ENCODE results near the gene EDDM3A.
"Not testable (repeated sequence)": the region's sequence is repeated elsewhere in the genome, so short reads cannot be mapped to it uniquely, and the experiment has no call there.

EDDM3A gene

DNA sequence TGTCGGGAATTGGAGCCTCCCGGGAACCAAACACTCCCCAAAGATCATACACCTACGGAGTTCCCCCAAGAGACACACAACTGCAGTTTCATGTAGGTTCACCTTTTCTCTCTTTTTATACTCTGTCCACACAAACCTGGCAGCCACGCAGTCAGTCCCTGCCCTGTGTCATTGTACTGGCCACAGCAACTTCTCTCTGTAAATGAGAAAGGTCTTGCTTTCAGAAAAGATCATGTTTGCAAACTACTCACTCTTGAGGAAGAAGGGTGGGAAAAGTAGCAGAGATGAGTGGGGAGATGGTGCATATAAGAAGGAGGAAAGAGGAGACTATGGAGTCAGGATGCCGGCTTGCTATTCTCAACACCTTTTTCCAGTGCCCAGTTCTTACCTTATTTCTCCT is 46.8 kb upstream of the EDDM3A start:
- WGBS (ENCODE audit: extremely low coverage, insufficient coverage, insufficient read length): no CpG with 5 or more reads among the region's 5 CpGs
- Histone ChIP-seq H2BK120ac (ENCODE audit: insufficient read depth, low read length, poor library complexity) (no peak overlapping the region), H2AFZ (ENCODE audit: insufficient read depth, low read length, poor library complexity) (no peak overlapping the region), H2BK12ac (ENCODE audit: low read length) (no peak overlapping the region), H3K18ac (ENCODE audit: low read length) (no peak overlapping the region), H3K4me3 (ENCODE audit: low read depth, low read length) (no peak overlapping the region), H3K9me3 (ENCODE audit: insufficient read depth, low read depth, low read length) (peaks cover 3% of the 10 kb centered on the region), H3K27me3 (ENCODE audit: insufficient read depth, low read length) (no peaks in the 10 kb centered on the region), H4K8ac (ENCODE audit: low read depth, low read length) (no peak overlapping the region), H3K14ac (ENCODE audit: low read length) (no peak overlapping the region), H3K79me2 (ENCODE audit: control insufficient read depth, insufficient read depth, low read length, poor library complexity) (no peaks in the 10 kb centered on the region), H3K4me1 (ENCODE audit: control insufficient read depth in 1 of 2, insufficient read depth in 2 of 2, low read length in 2 of 2) (no peaks in the 10 kb centered on the region), H2BK5ac (ENCODE audit: low read depth, low read length, poor library complexity) (no peak overlapping the region), H4K12ac (ENCODE audit: low read depth, low read length) (no peak overlapping the region), H3K36me3 (ENCODE audit: control insufficient read depth in 1 of 2, insufficient read depth in 2 of 2, low read length in 2 of 2) (no peaks in the 10 kb centered on the region), H3K4ac (ENCODE audit: low read depth, low read length) (no peak overlapping the region), H3K23ac (ENCODE audit: low read length) (no peak overlapping the region), H3K9ac (ENCODE audit: low read length) (no peak overlapping the region), H3K79me1 (ENCODE audit: low read length) (no peaks in the 10 kb centered on the region), H3K4me2 (ENCODE audit: low read length) (no peak overlapping the region), H3K27ac (ENCODE audit: low read depth, low read length) (no peak overlapping the region), H4K91ac (ENCODE audit: low read depth, low read length) (no peak overlapping the region), H2AK5ac (ENCODE audit: low read length) (no peak overlapping the region)
- DNase-seq: no peak

DNA sequence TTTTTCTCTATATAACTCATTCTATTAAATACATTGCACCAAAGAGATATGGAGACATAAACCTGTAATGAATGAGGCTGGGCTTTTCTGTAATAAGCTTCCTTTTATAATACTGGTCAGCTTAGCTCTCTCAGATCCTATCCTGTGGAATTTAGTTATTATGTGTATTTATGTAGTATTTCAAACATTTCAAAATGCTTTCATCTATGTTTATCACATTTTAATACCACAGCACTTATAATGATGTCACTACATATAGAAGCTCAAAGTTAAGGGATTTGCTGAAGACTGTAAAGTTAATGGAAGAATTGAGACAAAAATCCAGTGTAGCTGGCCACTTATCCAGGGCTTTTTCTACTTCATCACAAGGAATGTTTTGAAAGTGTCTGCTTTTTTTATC is 45.8 kb upstream of the EDDM3A start:
- H2AFZ ChIP-seq (ENCODE audit: insufficient read depth, low read length, poor library complexity): no peak overlapping the region
- no peak overlapping the region for H3K9ac ChIP-seq (ENCODE audit: low read length)
- H3K27me3 ChIP-seq (ENCODE audit: insufficient read depth, low read length): no peaks in the 10 kb centered on the region
- no peak overlapping the region for H2AK5ac ChIP-seq (ENCODE audit: low read length)
- DNase-seq: no peak
- H3K4me2 ChIP-seq (ENCODE audit: low read length): no peak overlapping the region
- peaks cover 3% of the 10 kb centered on the region for H3K9me3 ChIP-seq (ENCODE audit: insufficient read depth, low read depth, low read length)
- H3K27ac ChIP-seq (ENCODE audit: low read depth, low read length): no peak overlapping the region
- H4K12ac ChIP-seq (ENCODE audit: low read depth, low read length): no peak overlapping the region
- no peaks in the 10 kb centered on the region for H3K4me1 ChIP-seq (ENCODE audit: control insufficient read depth in 1 of 2, insufficient read depth in 2 of 2, low read length in 2 of 2)
- no peak overlapping the region for H2BK12ac ChIP-seq (ENCODE audit: low read length)
- H3K23ac ChIP-seq (ENCODE audit: low read length): no peak overlapping the region
- no peak overlapping the region for H2BK120ac ChIP-seq (ENCODE audit: insufficient read depth, low read length, poor library complexity)
- H3K79me2 ChIP-seq (ENCODE audit: control insufficient read depth, insufficient read depth, low read length, poor library complexity): no peaks in the 10 kb centered on the region
- no peak overlapping the region for H3K4ac ChIP-seq (ENCODE audit: low read depth, low read length)
- no peak overlapping the region for H4K91ac ChIP-seq (ENCODE audit: low read depth, low read length)
- no peaks in the 10 kb centered on the region for H3K79me1 ChIP-seq (ENCODE audit: low read length)
- no peak overlapping the region for H4K8ac ChIP-seq (ENCODE audit: low read depth, low read length)
- no peak overlapping the region for H3K14ac ChIP-seq (ENCODE audit: low read length)
- no peak overlapping the region for H3K18ac ChIP-seq (ENCODE audit: low read length)
- no peak overlapping the region for H3K4me3 ChIP-seq (ENCODE audit: low read depth, low read length)
- no peaks in the 10 kb centered on the region for H3K36me3 ChIP-seq (ENCODE audit: control insufficient read depth in 1 of 2, insufficient read depth in 2 of 2, low read length in 2 of 2)
- H2BK5ac ChIP-seq (ENCODE audit: low read depth, low read length, poor library complexity): no peak overlapping the region

DNA sequence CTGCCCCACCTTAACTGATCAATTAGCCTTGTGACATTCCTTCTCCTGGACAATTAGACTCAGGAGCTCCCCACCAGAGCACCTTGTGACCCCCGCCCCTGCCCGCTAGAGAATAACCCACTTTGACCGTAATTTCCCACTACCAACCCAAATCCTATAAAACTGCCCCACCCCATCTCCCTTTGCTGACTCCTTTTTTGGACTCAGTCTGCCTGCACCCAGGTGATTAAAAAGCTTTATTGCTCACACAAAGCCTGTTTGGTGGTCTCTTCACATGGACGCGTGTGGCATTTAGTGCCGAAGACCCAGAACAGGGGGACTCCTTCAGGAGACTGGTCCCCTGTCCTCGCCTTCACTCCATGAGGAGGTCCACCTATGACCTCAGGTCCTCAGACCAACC is 44.7 kb upstream of the EDDM3A start:
- H3K14ac ChIP-seq (ENCODE audit: low read length); H2BK120ac ChIP-seq (ENCODE audit: insufficient read depth, low read length, poor library complexity); H2AK5ac ChIP-seq (ENCODE audit: low read length); H3K4me2 ChIP-seq (ENCODE audit: low read length); H3K79me2 ChIP-seq (ENCODE audit: control insufficient read depth, insufficient read depth, low read length, poor library complexity); H3K4ac ChIP-seq (ENCODE audit: low read depth, low read length); H2BK5ac ChIP-seq (ENCODE audit: low read depth, low read length, poor library complexity); H3K23ac ChIP-seq (ENCODE audit: low read length); H4K91ac ChIP-seq (ENCODE audit: low read depth, low read length); H3K4me3 ChIP-seq (ENCODE audit: low read depth, low read length); H3K79me1 ChIP-seq (ENCODE audit: low read length); H4K12ac ChIP-seq (ENCODE audit: low read depth, low read length); H3K9ac ChIP-seq (ENCODE audit: low read length); H3K18ac ChIP-seq (ENCODE audit: low read length); H3K27me3 ChIP-seq (ENCODE audit: insufficient read depth, low read length); H3K4me1 ChIP-seq (ENCODE audit: control insufficient read depth in 1 of 2, insufficient read depth in 2 of 2, low read length in 2 of 2); H3K27ac ChIP-seq (ENCODE audit: low read depth, low read length); H3K36me3 ChIP-seq (ENCODE audit: control insufficient read depth in 1 of 2, insufficient read depth in 2 of 2, low read length in 2 of 2); DNase-seq; H2BK12ac ChIP-seq (ENCODE audit: low read length); H4K8ac ChIP-seq (ENCODE audit: low read depth, low read length); H2AFZ ChIP-seq (ENCODE audit: insufficient read depth, low read length, poor library complexity); H3K9me3 ChIP-seq (ENCODE audit: insufficient read depth, low read depth, low read length): not testable (repeated sequence)
- WGBS (ENCODE audit: extremely low coverage, insufficient coverage, insufficient read length): no CpG with 5 or more reads among the region's 7 CpGs

DNA sequence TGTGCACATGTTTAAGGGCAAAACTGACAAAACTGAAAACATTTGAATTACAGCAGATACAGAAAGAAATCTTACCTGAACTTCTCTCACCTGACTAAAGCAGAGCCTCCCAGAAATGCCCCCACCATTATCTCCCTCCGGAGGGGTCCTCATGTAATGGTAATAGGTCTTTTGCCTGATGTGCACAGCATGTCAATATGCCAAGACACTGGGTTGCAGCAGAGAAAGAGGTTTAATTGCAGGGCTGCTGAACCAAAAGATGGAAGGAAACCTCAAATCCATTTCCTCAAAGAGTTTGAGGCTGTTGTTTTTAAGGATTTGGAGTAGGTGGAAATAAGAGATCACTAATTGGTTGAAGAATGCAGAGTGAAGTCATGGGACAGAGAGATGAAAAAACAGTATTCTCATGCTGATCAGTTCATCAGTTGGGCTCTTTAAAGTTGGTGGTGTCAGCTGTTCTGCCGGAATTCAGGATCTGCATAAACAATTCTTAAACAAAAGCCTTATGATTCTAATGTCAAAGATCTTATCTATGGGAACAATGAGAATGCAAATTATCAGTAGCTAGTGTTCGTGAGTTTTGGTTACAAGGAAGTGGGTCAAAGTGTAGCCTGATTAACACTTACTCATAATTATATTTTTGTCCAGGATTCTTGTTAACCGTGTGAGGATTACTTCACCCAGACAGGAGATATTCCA is 38.9 kb upstream of the EDDM3A start:
- H3K79me1 ChIP-seq (ENCODE audit: low read length): no peaks in the 10 kb centered on the region
- no peak overlapping the region for H3K27ac ChIP-seq (ENCODE audit: low read depth, low read length)
- H3K23ac ChIP-seq (ENCODE audit: low read length): no peak overlapping the region
- DNase-seq: no peak
- H3K9ac ChIP-seq (ENCODE audit: low read length): no peak overlapping the region
- peaks cover 0 to 3% of the 10 kb centered on the region in 2 experiments for H3K4me1 ChIP-seq (ENCODE audit: control insufficient read depth in 1 of 2, insufficient read depth in 2 of 2, low read length in 2 of 2)
- no peak overlapping the region for H2AFZ ChIP-seq (ENCODE audit: insufficient read depth, low read length, poor library complexity)
- H3K4me2 ChIP-seq (ENCODE audit: low read length): no peak overlapping the region
- H3K9me3 ChIP-seq (ENCODE audit: insufficient read depth, low read depth, low read length): no peaks in the 10 kb centered on the region
- H3K14ac ChIP-seq (ENCODE audit: low read length): no peak overlapping the region
- no peaks in the 10 kb centered on the region for H3K27me3 ChIP-seq (ENCODE audit: insufficient read depth, low read length)
- no peak overlapping the region for H3K18ac ChIP-seq (ENCODE audit: low read length)
- no CpG with 5 or more reads among the region's 4 CpGs for WGBS (ENCODE audit: extremely low coverage, insufficient coverage, insufficient read length)
- H3K4ac ChIP-seq (ENCODE audit: low read depth, low read length): no peak overlapping the region
- H2BK120ac ChIP-seq (ENCODE audit: insufficient read depth, low read length, poor library complexity): no peak overlapping the region
- no peak overlapping the region for H2BK5ac ChIP-seq (ENCODE audit: low read depth, low read length, poor library complexity)
- H3K36me3 ChIP-seq (ENCODE audit: control insufficient read depth in 1 of 2, insufficient read depth in 2 of 2, low read length in 2 of 2): no peaks in the 10 kb centered on the region
- no peak overlapping the region for H3K4me3 ChIP-seq (ENCODE audit: low read depth, low read length)
- no peak overlapping the region for H2AK5ac ChIP-seq (ENCODE audit: low read length)
- no peak overlapping the region for H2BK12ac ChIP-seq (ENCODE audit: low read length)
- no peak overlapping the region for H4K12ac ChIP-seq (ENCODE audit: low read depth, low read length)
- H3K79me2 ChIP-seq (ENCODE audit: control insufficient read depth, insufficient read depth, low read length, poor library complexity): no peaks in the 10 kb centered on the region
- no peak overlapping the region for H4K8ac ChIP-seq (ENCODE audit: low read depth, low read length)
- H4K91ac ChIP-seq (ENCODE audit: low read depth, low read length): no peak overlapping the region
